HG03139 (cell line): Measurements from ENCODE around the gene RBM23.

ENCODE experiments used
- ATAC-seq: cut with Tn5 transposase; IDR thresholded peaks from one replicate; pipeline ENCODE4 v1.9.1; 2021; ENCODE audit not compliant: unreplicated experiment

The RBM23 gene

DNA sequence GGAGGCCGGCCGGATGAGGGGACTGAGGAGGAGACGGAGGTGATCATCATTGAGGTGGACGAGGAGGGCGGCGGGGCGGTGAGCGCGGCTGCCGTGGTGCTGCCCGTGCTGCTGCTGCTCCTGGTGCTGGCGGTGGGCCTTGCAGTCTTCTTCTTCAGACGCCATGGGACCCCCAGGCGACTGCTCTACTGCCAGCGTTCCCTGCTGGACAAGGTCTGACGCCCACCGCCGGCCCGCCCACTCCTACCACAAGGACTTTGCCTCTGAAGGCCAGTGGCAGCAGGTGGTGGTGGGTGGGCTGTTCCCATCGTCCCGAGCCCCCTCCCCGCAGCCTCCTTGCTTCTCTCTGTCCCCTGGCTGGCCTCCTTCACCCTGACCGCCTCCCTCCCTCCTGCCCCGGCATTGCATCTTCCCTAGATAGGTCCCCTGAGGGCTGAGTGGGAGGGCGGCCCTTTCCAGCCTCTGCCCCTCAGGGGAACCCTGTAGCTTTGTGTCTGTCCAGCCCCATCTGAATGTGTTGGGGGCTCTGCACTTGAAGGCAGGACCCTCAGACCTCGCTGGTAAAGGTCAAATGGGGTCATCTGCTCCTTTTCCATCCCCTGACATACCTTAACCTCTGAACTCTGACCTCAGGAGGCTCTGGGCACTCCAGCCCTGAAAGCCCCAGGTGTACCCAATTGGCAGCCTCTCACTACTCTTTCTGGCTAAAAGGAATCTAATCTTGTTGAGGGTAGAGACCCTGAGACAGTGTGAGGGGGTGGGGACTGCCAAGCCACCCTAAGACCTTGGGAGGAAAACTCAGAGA, 72.9 kb downstream of the RBM23 start:
- ATAC-seq: no peak

DNA sequence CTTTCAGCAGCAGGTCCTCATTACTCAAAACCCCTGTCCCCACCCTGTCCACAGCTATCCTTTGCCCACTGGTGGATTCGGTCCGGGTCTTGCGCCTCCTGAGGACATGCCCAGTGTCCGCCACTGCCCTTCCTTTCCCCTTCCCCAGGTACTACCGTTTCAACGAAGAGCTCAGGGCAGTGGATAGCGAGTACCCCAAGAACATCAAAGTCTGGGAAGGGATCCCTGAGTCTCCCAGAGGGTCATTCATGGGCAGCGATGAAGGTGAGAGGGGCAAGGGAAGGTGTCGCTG, 73.9 kb downstream of the RBM23 start:
- no peak for ATAC-seq

DNA sequence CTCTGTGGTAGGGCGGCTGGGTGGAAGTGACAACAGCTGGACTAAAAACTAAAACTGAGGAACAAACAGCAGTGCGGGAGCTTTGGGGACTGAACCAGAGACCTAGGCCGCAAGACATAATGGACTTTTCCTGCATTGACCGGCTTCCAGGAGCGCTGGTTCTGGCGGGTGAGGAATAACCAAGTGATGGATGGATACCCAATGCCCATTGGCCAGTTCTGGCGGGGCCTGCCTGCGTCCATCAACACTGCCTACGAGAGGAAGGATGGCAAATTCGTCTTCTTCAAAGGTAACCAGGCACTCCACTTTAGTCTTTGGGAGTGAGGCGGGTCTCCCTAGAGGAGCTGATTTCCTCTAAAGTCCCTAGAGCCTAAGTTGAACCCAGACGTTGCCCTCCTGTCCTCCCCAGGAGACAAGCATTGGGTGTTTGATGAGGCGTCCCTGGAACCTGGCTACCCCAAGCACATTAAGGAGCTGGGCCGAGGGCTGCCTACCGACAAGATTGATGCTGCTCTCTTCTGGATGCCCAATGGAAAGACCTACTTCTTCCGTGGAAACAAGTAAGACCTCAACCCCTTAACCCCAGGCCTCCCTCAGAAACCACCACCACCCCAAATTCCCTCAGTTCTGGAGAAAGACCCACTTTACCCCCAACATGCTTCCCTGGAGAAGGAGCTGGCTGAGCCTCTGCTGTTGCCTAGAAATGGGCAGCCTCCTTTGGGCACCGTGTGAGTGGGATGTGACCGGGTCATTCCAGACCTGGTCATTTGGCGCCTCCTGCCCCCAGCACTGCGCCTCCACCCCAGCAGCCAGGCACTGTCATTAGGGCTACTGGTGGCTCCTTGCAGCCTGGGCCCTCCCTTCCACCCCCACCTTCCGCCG, 74.5 kb downstream of the RBM23 start:
- no peak for ATAC-seq
